H9 (cell line): ENCODE data around the gene TRIO. TPM values are rescaled to one million over a fixed set of nuclear protein-coding genes. Genes with fewer than 3 reads are reported as not detected.

ENCODE experiments used
- DNase-seq: peaks from one replicate; pipeline ENCODE4 v3.0.0-alpha.2; 2017
- H2AFZ ChIP-seq: one replicate; pipeline ENCODE4 v1.6.1; 2013; ENCODE audit warnings: mild to moderate bottlenecking, low read length, control low read depth, moderate library complexity
- H2AK5ac ChIP-seq: 2 replicates; pipeline ENCODE4 v1.6.1; 2013; ENCODE audit warnings: low read length, control low read depth, mixed read lengths; ENCODE audit not compliant: insufficient read length
- H2BK120ac ChIP-seq: one replicate; pipeline ENCODE4 v1.6.1; 2013; ENCODE audit warnings: low read depth, mild to moderate bottlenecking, low read length, control low read depth, inconsistent platforms; ENCODE audit not compliant: poor library complexity, severe bottlenecking
- H2BK12ac ChIP-seq: 2 replicates; pipeline ENCODE4 v1.6.1; 2013; ENCODE audit warnings: low read length, control low read depth, mixed read lengths, low read depth; ENCODE audit not compliant: insufficient read length
- H2BK15ac ChIP-seq: 2 replicates; pipeline ENCODE4 v1.6.1; 2013; ENCODE audit warnings: low read depth, low read length, control low read depth
- H2BK20ac ChIP-seq: one replicate; pipeline ENCODE4 v1.6.1; 2013; ENCODE audit warnings: low read depth, mild to moderate bottlenecking, low read length, control low read depth, inconsistent platforms; ENCODE audit not compliant: poor library complexity, severe bottlenecking
- H2BK5ac ChIP-seq: 2 replicates; pipeline ENCODE4 v1.6.1; 2013; ENCODE audit warnings: low read length, control low read depth, mixed read lengths; ENCODE audit not compliant: insufficient read length
- H3K14ac ChIP-seq: 2 replicates; pipeline ENCODE4 v1.6.1; 2013; ENCODE audit warnings: low read length, control low read depth; ENCODE audit not compliant: insufficient read depth
- H3K18ac ChIP-seq: 2 replicates; pipeline ENCODE4 v1.6.1; 2013; ENCODE audit warnings: low read depth, mild to moderate bottlenecking, mixed read lengths, low read length, control low read depth; ENCODE audit not compliant: insufficient read length
- H3K23ac ChIP-seq: 2 replicates; pipeline ENCODE4 v1.6.1; 2013; ENCODE audit warnings: low read length, control low read depth, mixed read lengths, low read depth; ENCODE audit not compliant: insufficient read length
- H3K23me2 ChIP-seq: 2 replicates; pipeline ENCODE4 v1.6.1; 2013; ENCODE audit warnings: low read depth, mild to moderate bottlenecking, mixed read lengths, low read length, control low read depth; ENCODE audit not compliant: insufficient read length, poor library complexity, severe bottlenecking
- H3K27ac ChIP-seq: 2 replicates; pipeline ENCODE4 v1.5.1; 2013; ENCODE audit warnings: low read length, control low read depth, mixed read lengths, low read depth; ENCODE audit not compliant: insufficient read length
- H3K27me3 ChIP-seq: 2 replicates; pipeline ENCODE4 v1.6.1; 2013; ENCODE audit warnings: low read length, control low read depth, inconsistent platforms; ENCODE audit not compliant: insufficient read depth
- H3K4ac ChIP-seq: 2 replicates; pipeline ENCODE4 v1.6.1; 2013; ENCODE audit warnings: low read depth, mild to moderate bottlenecking, control low read depth, inconsistent platforms, low read length, moderate library complexity
- H3K4me1 ChIP-seq: 2 replicates; pipeline ENCODE4 v1.6.1; 2013; ENCODE audit warnings: low read length, control low read depth, inconsistent platforms; ENCODE audit not compliant: insufficient read depth
- H3K4me2 ChIP-seq: 2 replicates; pipeline ENCODE4 v1.6.1; 2013; ENCODE audit warnings: low read length, control low read depth, mixed read lengths; ENCODE audit not compliant: insufficient read length, insufficient read depth
- H3K56ac ChIP-seq: 2 replicates; pipeline ENCODE4 v1.6.1; 2013; ENCODE audit warnings: low read depth, mild to moderate bottlenecking, mixed read lengths, low read length, control low read depth; ENCODE audit not compliant: insufficient read length
- H3K79me1 ChIP-seq: 2 replicates; pipeline ENCODE4 v1.6.1; 2013; ENCODE audit warnings: low read depth, mild to moderate bottlenecking, moderate library complexity, low read length, control low read depth, inconsistent platforms; ENCODE audit not compliant: insufficient read depth, poor library complexity, severe bottlenecking
- H3K79me2 ChIP-seq: 2 replicates; pipeline ENCODE4 v1.6.1; 2013; ENCODE audit warnings: low read length, control low read depth, inconsistent platforms; ENCODE audit not compliant: insufficient read depth
- H3K9ac ChIP-seq: 2 replicates; pipeline ENCODE4 v1.6.1; 2013; ENCODE audit warnings: low read length, control low read depth, mixed read lengths; ENCODE audit not compliant: insufficient read length; ENCODE audit errors: extremely low read depth
- H3K9me3 ChIP-seq: one replicate; pipeline ENCODE4 v1.6.1; 2013; ENCODE audit warnings: low read depth, low read length, inconsistent platforms; ENCODE audit not compliant: control insufficient read depth
- H3T11ph ChIP-seq: one replicate; pipeline ENCODE4 v1.6.1; 2013; ENCODE audit warnings: mild to moderate bottlenecking, low read length, control low read depth, inconsistent platforms
- H4K20me1 ChIP-seq: one replicate; pipeline ENCODE4 v1.6.1; 2013; ENCODE audit not compliant: control insufficient read depth, insufficient read length, insufficient read depth
- H4K5ac ChIP-seq: 2 replicates; pipeline ENCODE4 v1.6.1; 2013; ENCODE audit warnings: low read depth, mild to moderate bottlenecking, mixed read lengths, low read length, control low read depth; ENCODE audit not compliant: insufficient read length
- H4K8ac ChIP-seq: replicated peaks from 2 replicates; pipeline ENCODE4 v1.6.1; 2013; ENCODE audit warnings: low read length, control low read depth, mixed read lengths, low read depth; ENCODE audit not compliant: insufficient read length
- H4K91ac ChIP-seq: 2 replicates; pipeline ENCODE4 v1.6.1; 2013; ENCODE audit warnings: low read depth, mild to moderate bottlenecking, moderate library complexity, mixed read lengths, low read length, control low read depth; ENCODE audit not compliant: insufficient read length
- H3K27ac Mint-ChIP-seq, 3 experiments: 2 replicates in 2 of 3; 3 replicates in 1 of 3; pipeline ENCODE4 v1.8.0; 2020 to 2021; ENCODE audit warnings: mixed read lengths in 3 of 3, mild to moderate bottlenecking in 1 of 3, moderate library complexity in 1 of 3
- H3K27me3 Mint-ChIP-seq: 2 replicates; pipeline ENCODE4 v1.8.0; 2021; ENCODE audit warnings: low read depth, mild to moderate bottlenecking, moderate library complexity, mixed read lengths
- H3K36me3 Mint-ChIP-seq, 3 experiments: 2 replicates in 2 of 3; 3 replicates in 1 of 3; pipeline ENCODE4 v1.8.0; 2020 to 2021; ENCODE audit warnings: low read depth in 3 of 3, mixed read lengths in 3 of 3; ENCODE audit not compliant: insufficient read depth in 1 of 3
- H3K4me1 Mint-ChIP-seq, 2 experiments: 2 replicates each; pipeline ENCODE4 v1.8.0; 2020; ENCODE audit warnings: mixed read lengths in 2 of 2
- H3K4me3 Mint-ChIP-seq, 2 experiments: 2 replicates in 1 of 2; 3 replicates in 1 of 2; pipeline ENCODE4 v1.8.0; 2020 to 2021; ENCODE audit warnings: mild to moderate bottlenecking in 2 of 2, mixed read lengths in 2 of 2, moderate library complexity in 1 of 2
- H3K9me3 Mint-ChIP-seq, 2 experiments: 2 replicates in 1 of 2; 3 replicates in 1 of 2; pipeline ENCODE4 v1.8.0; 2020; ENCODE audit warnings: mild to moderate bottlenecking in 2 of 2, mixed read lengths in 2 of 2, moderate library complexity in 1 of 2
- WGBS: extraction: QIAGEN DNeasy Blood & Tissue Kit; methylation state at CpG from one replicate; pipeline ENCODE4 v1.1.7; 2013; ENCODE audit warnings: missing lambda C conversion rate, low lambda C conversion rate, mixed read lengths; ENCODE audit not compliant: insufficient read length; ENCODE audit errors: extremely low coverage; 5-methylcytosine and 5-hydroxymethylcytosine counted together
- total RNA-seq: library from RNA; stranded (reverse); gene quantifications from 2 replicates; pipeline ENCODE4 v1.2.1, GENCODE V29; 2021
- TF ChIP-seq, protein P1 (sequence below): fragments of 200-600 bp; sonication (generic); conservative IDR thresholded peaks from 3 replicates; pipeline ENCODE4 v1.8.0; 2021; ENCODE audit warnings: antibody characterized with exemption, mild to moderate bottlenecking

Gene TRIO
- total RNA-seq, 1 experiment from 2014 or later = 87.8 TPM

DNA sequence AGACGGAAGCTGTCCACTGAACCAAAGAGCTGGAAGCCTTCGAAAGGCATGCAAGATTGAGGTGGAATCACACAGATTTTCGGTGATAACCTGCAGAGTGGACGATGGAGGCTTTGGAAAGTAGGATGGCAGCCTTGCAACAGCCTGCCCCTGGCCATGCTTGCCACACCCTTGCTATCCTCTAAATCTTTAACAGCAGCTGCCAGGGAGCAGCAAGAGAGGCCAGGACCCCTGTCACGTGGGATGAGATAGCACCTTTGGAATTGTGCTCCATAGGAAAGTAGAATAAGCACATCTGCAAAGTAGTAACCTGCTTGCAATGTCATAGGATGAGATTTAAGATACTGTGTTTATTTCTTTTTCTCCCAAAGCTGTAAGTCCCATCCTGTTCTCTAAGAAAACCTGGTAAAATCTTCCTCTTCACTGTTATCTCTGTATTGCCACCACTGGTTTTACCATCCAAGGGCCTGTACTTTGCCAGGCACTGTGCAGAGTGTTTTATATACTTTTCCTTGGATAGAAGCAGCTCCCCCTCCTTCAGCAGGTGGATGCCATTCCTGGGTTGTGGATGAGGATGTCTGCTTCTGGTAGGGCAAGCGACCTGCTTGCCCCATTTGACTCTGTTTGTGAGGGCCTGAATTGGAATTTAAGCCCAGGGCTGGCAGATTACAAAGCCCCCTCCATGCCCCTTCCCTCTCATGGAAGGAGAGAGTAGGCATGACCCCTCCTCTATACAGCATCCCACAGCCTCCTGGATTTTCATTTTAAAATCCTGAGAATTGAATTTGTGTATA, 10.1 kb downstream of the TRIO start:
- Histone ChIP-seq H3T11ph (no peak overlapping the region), H3K14ac (no peak overlapping the region), H3K23ac (no peak overlapping the region), H3K27me3 (no peaks in the 10 kb centered on the region), H4K91ac (no peak overlapping the region), H2AFZ (no peak overlapping the region), H4K5ac (no peak overlapping the region), H3K79me1 (peaks cover 4% of the 10 kb centered on the region), H4K20me1 (no peaks in the 10 kb centered on the region), H3K18ac (no peak overlapping the region), H2BK15ac (no peak overlapping the region), H3K23me2 (no peaks in the 10 kb centered on the region), H3K4ac (no peak overlapping the region), H4K8ac (no peak overlapping the region), H3K9me3 (no peaks in the 10 kb centered on the region), H3K79me2 (peaks cover 46% of the 10 kb centered on the region; the same call in 1 of the 2 replicates), H3K4me1 (peaks cover 38% of the 10 kb centered on the region), H2BK120ac (no peak overlapping the region), H2BK20ac (no peak overlapping the region), H3K4me2 (no peak overlapping the region), H2BK5ac (no peak overlapping the region), H3K27ac (no peak overlapping the region), H3K9ac (no peak overlapping the region), H3K56ac (no peak overlapping the region), H2BK12ac (no peak overlapping the region), H2AK5ac (no peak overlapping the region)
- Mint-ChIP-seq H3K27me3 (no peaks in the 10 kb centered on the region), H3K27ac (peak overlapping the region in 1 of 3 experiments; percentile 40; a peak in 1 of 7 replicates), H3K9me3 (no peaks in the 10 kb centered on the region), H3K36me3 (no peaks in the 10 kb centered on the region; a peak in 2 of 7 replicates), H3K4me3 (peak overlapping the region in 1 of 2 experiments; percentile 39; a peak in 2 of 5 replicates), H3K4me1 (peaks cover 47 to 50% of the 10 kb centered on the region in 2 experiments)
- TF ChIP-seq, protein P1, sequence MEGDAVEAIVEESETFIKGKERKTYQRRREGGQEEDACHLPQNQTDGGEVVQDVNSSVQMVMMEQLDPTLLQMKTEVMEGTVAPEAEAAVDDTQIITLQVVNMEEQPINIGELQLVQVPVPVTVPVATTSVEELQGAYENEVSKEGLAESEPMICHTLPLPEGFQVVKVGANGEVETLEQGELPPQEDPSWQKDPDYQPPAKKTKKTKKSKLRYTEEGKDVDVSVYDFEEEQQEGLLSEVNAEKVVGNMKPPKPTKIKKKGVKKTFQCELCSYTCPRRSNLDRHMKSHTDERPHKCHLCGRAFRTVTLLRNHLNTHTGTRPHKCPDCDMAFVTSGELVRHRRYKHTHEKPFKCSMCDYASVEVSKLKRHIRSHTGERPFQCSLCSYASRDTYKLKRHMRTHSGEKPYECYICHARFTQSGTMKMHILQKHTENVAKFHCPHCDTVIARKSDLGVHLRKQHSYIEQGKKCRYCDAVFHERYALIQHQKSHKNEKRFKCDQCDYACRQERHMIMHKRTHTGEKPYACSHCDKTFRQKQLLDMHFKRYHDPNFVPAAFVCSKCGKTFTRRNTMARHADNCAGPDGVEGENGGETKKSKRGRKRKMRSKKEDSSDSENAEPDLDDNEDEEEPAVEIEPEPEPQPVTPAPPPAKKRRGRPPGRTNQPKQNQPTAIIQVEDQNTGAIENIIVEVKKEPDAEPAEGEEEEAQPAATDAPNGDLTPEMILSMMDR = no peak
- WGBS = no CpG with 5 or more reads among the region's 6 CpGs
- no peak for DNase-seq
